ENCODE data around the gene SLC35B2. TPM values are rescaled to one million over a fixed set of nuclear protein-coding genes. Genes with fewer than 3 reads are reported as not detected.
A peak's percentile ranks its signal among the peaks of the same experiment; 100 is the strongest.

Gene SLC35B2
- total and polyA plus RNA-seq, 7 experiments from 2014 or later, result 10.0 to 41.7 (median 20.4) TPM

- CTCF ChIA-PET, result interaction anchor here (1.0 to 2.9 kb wide), 9 partner anchors 11 to 111 kb away, joined by 3 to 15 read pairs (median 3); partner anchors contain the start of gene HSP90AB1
Measured at GRCh38 chr6:44224029-44224964, 33.0 kb downstream of the SLC35B2 start.

GRCh38 chr6:44223319-44224028, 33.9 kb downstream of the SLC35B2 start, which contains the start of gene SLC29A1:
Gene SLC29A1, plus strand, starts transcription at chr6:44223595. Its CDS starts 3,719 bp downstream, at chr6:44227314.
- intact Hi-C loops (cut with micrococcal nuclease), result loop anchor here (1.0 to 5.0 kb wide), 7 partner anchors 23 to 453 kb away; partner anchors contain the start of genes NFKBIE (in 2 of the 2), AARS2 (in 1 of the 2), MRPL14 (in 1 of the 2) and TMEM63B (in 1 of the 2)
- POLR2A ChIA-PET, result interaction anchor here (0.5 to 4.7 kb wide), 5 partner anchors 14 to 1087 kb away, joined by 4 to 51 read pairs (median 7); partner anchors contain the start of genes HSP90AB1 and NFKBIE
- H3K36me3 Mint-ChIP-seq, result no peaks in the 10 kb centered on the region
- peaks cover 0 to 8% (median 0%) of the 10 kb centered on the region in 5 donors for H3K27me3 Mint-ChIP-seq
- peak within 1 kb of the TSS; percentile 56 for H3K27ac ChIP-seq (ENCODE audit: low read depth, low read length)
- no peaks in the 10 kb centered on the region for H3K36me3 ChIP-seq (ENCODE audit: control insufficient read depth in 2 of 3, insufficient read depth in 3 of 3, low read length in 3 of 3)
- H3K27me3 ChIP-seq (ENCODE audit: control insufficient read depth in 2 of 2, insufficient read depth in 2 of 2, low read length in 2 of 2), result no peaks in the 10 kb centered on the region
- peak within 1 kb of the TSS; percentile 63 for H3K4me3 ChIP-seq (ENCODE audit: low read length)
- H3K4me1 Mint-ChIP-seq, result peaks cover 6 to 44% (median 29%) of the 10 kb centered on the region in 7 donors
- H3K27ac Mint-ChIP-seq, result peak within 1 kb of the TSS in 6 of 9 donors; percentile 6 to 84 (median 78)
- ATAC-seq, result peak; percentile 90
- H3K4me1 ChIP-seq (ENCODE audit: control insufficient read depth in 2 of 2, insufficient read depth in 2 of 2, low read length in 2 of 2), result peaks cover 15 to 16% of the 10 kb centered on the region in 2 donors
- peak within 1 kb of the TSS; percentile 75 to 93 (median 84) for H3K4me3 Mint-ChIP-seq
- CTCF ChIA-PET, result interaction anchor here (1.0 to 2.9 kb wide), 9 partner anchors 12 to 112 kb away, joined by 3 to 15 read pairs (median 3); partner anchors contain the start of gene HSP90AB1
- no peaks in the 10 kb centered on the region for H3K9me3 Mint-ChIP-seq
- H3K9me3 ChIP-seq (ENCODE audit: control insufficient read depth in 2 of 3, low read length in 3 of 3), result no peaks in the 10 kb centered on the region
- peak; percentile 65 to 82 (median 79) for DNase-seq

More at GRCh38 chr6:44224029-44224964, 33.0 kb downstream of the SLC35B2 start:
- H3K36me3 Mint-ChIP-seq, result no peaks in the 10 kb centered on the region
- no peaks in the 10 kb centered on the region for H3K9me3 ChIP-seq (ENCODE audit: control insufficient read depth in 2 of 3, low read length in 3 of 3)
- peak overlapping the region; percentile 75 to 93 (median 84) for H3K4me3 Mint-ChIP-seq
- H3K27ac Mint-ChIP-seq, result peak overlapping the region in 4 of 9 donors; percentile 6 to 65 (median 56)
- peaks cover 6 to 42% (median 22%) of the 10 kb centered on the region in 7 donors for H3K4me1 Mint-ChIP-seq
- H3K9me3 Mint-ChIP-seq, result peaks cover 0 to 1% (median 0%) of the 10 kb centered on the region in 11 donors
- DNase-seq (peak in 1 of 9 donors; percentile 37), ATAC-seq (no peak)
- peak overlapping the region; percentile 63 for H3K4me3 ChIP-seq (ENCODE audit: low read length)
- POLR2A ChIA-PET, result interaction anchor here (0.5 to 4.7 kb wide), 8 partner anchors 11 to 1087 kb away, joined by 4 to 51 read pairs (median 6); partner anchors contain the start of genes HSP90AB1 and NFKBIE
- no peaks in the 10 kb centered on the region for H3K36me3 ChIP-seq (ENCODE audit: control insufficient read depth in 2 of 3, insufficient read depth in 3 of 3, low read length in 3 of 3)
- peaks cover 0 to 3% (median 0%) of the 10 kb centered on the region in 5 donors for H3K27me3 Mint-ChIP-seq
- H3K27me3 ChIP-seq (ENCODE audit: control insufficient read depth in 2 of 2, insufficient read depth in 2 of 2, low read length in 2 of 2), result no peaks in the 10 kb centered on the region
- intact Hi-C loops (cut with micrococcal nuclease), result loop anchor here in 1 of 2 donors (1.0 to 5.0 kb wide), 2 partner anchors 22 to 52 kb away; no protein-coding TSS in a partner anchor
- H3K27ac ChIP-seq (ENCODE audit: low read depth, low read length), result peak overlapping the region; percentile 45
- peaks cover 15 to 16% of the 10 kb centered on the region in 2 donors for H3K4me1 ChIP-seq (ENCODE audit: control insufficient read depth in 2 of 2, insufficient read depth in 2 of 2, low read length in 2 of 2)

- ChIA-PET POLR2A (interaction anchor here (1.0 to 4.7 kb wide), 5 partner anchors 21 to 45 kb away, joined by 3 to 51 read pairs (median 6); partner anchors contain the start of genes HSP90AB1 and NFKBIE), CTCF (interaction anchor here (1.0 to 2.6 kb wide), 6 partner anchors 13 to 49 kb away, joined by 3 to 8 read pairs (median 4); partner anchors contain the start of gene HSP90AB1)
- H3K4me1 ChIP-seq (ENCODE audit: control insufficient read depth in 2 of 2, insufficient read depth in 2 of 2, low read length in 2 of 2), result peaks cover 15 to 16% of the 10 kb centered on the region in 2 donors
- H3K4me3 ChIP-seq (ENCODE audit: low read length), result peak overlapping the region; percentile 60
- ATAC-seq, result no peak
- Mint-ChIP-seq H3K4me1 (peaks cover 6 to 48% (median 31%) of the 10 kb centered on the region in 7 donors), H3K4me3 (peak overlapping the region; percentile 75 to 93 (median 84)), H3K9me3 (no peaks in the 10 kb centered on the region), H3K27ac (peak overlapping the region in 5 of 9 donors; percentile 41 to 84 (median 81)), H3K27me3 (peaks cover 0 to 14% (median 0%) of the 10 kb centered on the region in 5 donors), H3K36me3 (no peaks in the 10 kb centered on the region)
- no peaks in the 10 kb centered on the region for H3K36me3 ChIP-seq (ENCODE audit: control insufficient read depth in 2 of 3, insufficient read depth in 3 of 3, low read length in 3 of 3)
- no peaks in the 10 kb centered on the region for H3K9me3 ChIP-seq (ENCODE audit: control insufficient read depth in 2 of 3, low read length in 3 of 3)
- H3K27ac ChIP-seq (ENCODE audit: low read depth, low read length), result peak overlapping the region; percentile 56
- no peaks in the 10 kb centered on the region for H3K27me3 ChIP-seq (ENCODE audit: control insufficient read depth in 2 of 2, insufficient read depth in 2 of 2, low read length in 2 of 2)
- intact Hi-C loops (cut with micrococcal nuclease), result loop anchor here (1.0 to 5.0 kb wide), 7 partner anchors 24 to 452 kb away; partner anchors contain the start of genes NFKBIE (in 2 of the 2), AARS2 (in 1 of the 2), MRPL14 (in 1 of the 2) and TMEM63B (in 1 of the 2)
- no peak for DNase-seq
Measured at GRCh38 chr6:44222486-44223318, 34.6 kb downstream of the SLC35B2 start.

DNA sequence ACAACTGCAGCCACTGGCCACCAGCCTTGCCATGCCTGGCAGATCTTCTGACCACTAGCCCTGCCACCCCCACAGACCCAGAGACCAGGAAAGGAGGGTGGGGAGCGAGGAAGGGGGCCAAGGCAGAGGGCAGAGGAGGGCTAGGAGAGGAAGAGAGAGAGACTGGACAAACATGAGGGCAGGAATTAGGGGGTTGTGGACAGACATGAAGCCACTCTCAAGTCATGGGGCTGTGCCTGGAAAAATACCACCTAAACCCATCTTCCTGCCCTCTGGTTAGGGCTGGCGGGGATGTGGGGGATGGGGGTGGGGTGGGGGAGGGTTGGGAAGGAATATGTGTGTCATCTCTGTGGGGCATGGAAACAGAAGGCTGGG, 35.4 kb downstream of the SLC35B2 start:
- H3K4me3 ChIP-seq (ENCODE audit: low read length), result no peak overlapping the region
- H3K9me3 ChIP-seq (ENCODE audit: control insufficient read depth in 2 of 3, low read length in 3 of 3), result no peaks in the 10 kb centered on the region
- no peak overlapping the region for H3K27ac ChIP-seq (ENCODE audit: low read depth, low read length)
- H3K27ac Mint-ChIP-seq, result peak overlapping the region in 2 of 9 donors; percentile 38 to 91
- DNase-seq, result no peak
- no peaks in the 10 kb centered on the region for H3K27me3 ChIP-seq (ENCODE audit: control insufficient read depth in 2 of 2, insufficient read depth in 2 of 2, low read length in 2 of 2)
- POLR2A ChIA-PET, result interaction anchor here (1.0 to 4.7 kb wide), 3 partner anchors 25 to 46 kb away, joined by 3 to 51 read pairs (median 4); partner anchors contain the start of gene HSP90AB1
- H3K36me3 ChIP-seq (ENCODE audit: control insufficient read depth in 2 of 3, insufficient read depth in 3 of 3, low read length in 3 of 3), result no peaks in the 10 kb centered on the region
- H3K36me3 Mint-ChIP-seq, result no peaks in the 10 kb centered on the region
- H3K27me3 Mint-ChIP-seq, result peaks cover 0 to 14% (median 0%) of the 10 kb centered on the region in 5 donors
- H3K4me1 ChIP-seq (ENCODE audit: control insufficient read depth in 2 of 2, insufficient read depth in 2 of 2, low read length in 2 of 2), result peaks cover 15 to 16% of the 10 kb centered on the region in 2 donors
- H3K4me3 Mint-ChIP-seq, result peak overlapping the region in 6 of 10 donors; percentile 27 to 93 (median 63)
- peaks cover 6 to 48% (median 31%) of the 10 kb centered on the region in 7 donors for H3K4me1 Mint-ChIP-seq
- CTCF ChIA-PET, result interaction anchor here (0.7 to 2.6 kb wide), 6 partner anchors 14 to 299 kb away, joined by 3 to 8 read pairs (median 4); partner anchors contain the start of gene HSP90AB1
- no peak for ATAC-seq
- intact Hi-C loops (cut with micrococcal nuclease), result loop anchor here (1.0 to 5.0 kb wide), 7 partner anchors 16 to 451 kb away; partner anchors contain the start of genes AARS2 (in 1 of the 2), SLC35B2 (in 1 of the 2) and VEGFA (in 1 of the 2)
- no peaks in the 10 kb centered on the region for H3K9me3 Mint-ChIP-seq

Measured in naive thymus-derived CD4-positive, alpha-beta T cell (primary cell).